Neuron (in vitro differentiated cells): Measurements from ENCODE around the gene MYLK2.
"Not testable (repeated sequence)": the region's sequence is repeated elsewhere in the genome, so short reads cannot be mapped to it uniquely, and the experiment has no call there.

Experiments used
- H2AFZ ChIP-seq: one replicate; pipeline ENCODE4 v1.6.1; 2013; ENCODE audit warnings: low read depth, mild to moderate bottlenecking, inconsistent platforms, low read length, moderate library complexity
- H3K27me3 ChIP-seq: one replicate; pipeline ENCODE4 v1.6.1; 2013; ENCODE audit warnings: low read length; ENCODE audit not compliant: insufficient read depth
- H3K36me3 ChIP-seq: one replicate; pipeline ENCODE4 v1.6.1; 2013; ENCODE audit warnings: low read length; ENCODE audit not compliant: insufficient read depth
- H3K4me1 ChIP-seq: one replicate; pipeline ENCODE4 v1.6.1; 2013; ENCODE audit warnings: low read length; ENCODE audit not compliant: insufficient read depth
- H3K4me3 ChIP-seq: 2 replicates; pipeline ENCODE4 v1.5.1; 2013; ENCODE audit warnings: mild to moderate bottlenecking, low read length, moderate library complexity
- H3K9me3 ChIP-seq: one replicate; pipeline ENCODE4 v1.6.1; 2013; ENCODE audit warnings: low read length

MYLK2 gene

GRCh38 chr20:31822421-31823330 lies 3.5 kb downstream of the MYLK2 start:
- H3K27me3 ChIP-seq, result no peaks in the 10 kb centered on the region
- H3K36me3 ChIP-seq, result no peaks in the 10 kb centered on the region
- peaks cover 12% of the 10 kb centered on the region for H3K4me1 ChIP-seq
- no peaks in the 10 kb centered on the region for H3K9me3 ChIP-seq
- H2AFZ ChIP-seq, result no peak overlapping the region
- no peak overlapping the region for H3K4me3 ChIP-seq

- peaks cover 12% of the 10 kb centered on the region for H3K4me1 ChIP-seq
- H3K36me3 ChIP-seq, result no peaks in the 10 kb centered on the region
- no peak overlapping the region for H3K4me3 ChIP-seq
- H3K27me3 ChIP-seq, result no peaks in the 10 kb centered on the region
- H3K9me3 ChIP-seq, result no peaks in the 10 kb centered on the region
- H2AFZ ChIP-seq, result no peak overlapping the region
Observed at GRCh38 chr20:31823360-31824124, 4.4 kb downstream of the MYLK2 start.

GRCh38 chr20:31824125-31824485 lies 4.9 kb downstream of the MYLK2 start:
- no peaks in the 10 kb centered on the region for H3K36me3 ChIP-seq
- no peaks in the 10 kb centered on the region for H3K27me3 ChIP-seq
- peaks cover 12% of the 10 kb centered on the region for H3K4me1 ChIP-seq
- no peak overlapping the region for H3K4me3 ChIP-seq
- no peak overlapping the region for H2AFZ ChIP-seq
- no peaks in the 10 kb centered on the region for H3K9me3 ChIP-seq

- H3K9me3 ChIP-seq, result no peaks in the 10 kb centered on the region
- H3K4me1 ChIP-seq, result peaks cover 12% of the 10 kb centered on the region
- H3K36me3 ChIP-seq, result no peaks in the 10 kb centered on the region
- no peak overlapping the region for H3K4me3 ChIP-seq
- no peak overlapping the region for H2AFZ ChIP-seq
- no peaks in the 10 kb centered on the region for H3K27me3 ChIP-seq
Observed at GRCh38 chr20:31824554-31825313, 5.6 kb downstream of the MYLK2 start.

- no peaks in the 10 kb centered on the region for H3K9me3 ChIP-seq
- H3K36me3 ChIP-seq, result no peaks in the 10 kb centered on the region
- peaks cover 12% of the 10 kb centered on the region for H3K4me1 ChIP-seq
- H3K4me3 ChIP-seq, result no peak overlapping the region
- no peak overlapping the region for H2AFZ ChIP-seq
- no peaks in the 10 kb centered on the region for H3K27me3 ChIP-seq
Observed at GRCh38 chr20:31826074-31826473, 6.9 kb downstream of the MYLK2 start.

- Histone ChIP-seq H3K27me3 (no peaks in the 10 kb centered on the region), H3K9me3 (no peaks in the 10 kb centered on the region), H3K36me3 (no peaks in the 10 kb centered on the region), H3K4me1 (peaks cover 12% of the 10 kb centered on the region), H2AFZ (no peak overlapping the region), H3K4me3 (no peak overlapping the region)
Observed at GRCh38 chr20:31827059-31827458, 7.9 kb downstream of the MYLK2 start.

- H3K4me1 ChIP-seq, H3K9me3 ChIP-seq, H3K36me3 ChIP-seq: not testable (repeated sequence)
Observed at GRCh38 chr20:31828016-31828415, 8.9 kb downstream of the MYLK2 start.

GRCh38 chr20:31829731-31830130 lies 10.6 kb downstream of the MYLK2 start:
- Histone ChIP-seq H3K4me1 (no peaks in the 10 kb centered on the region), H3K9me3 (no peaks in the 10 kb centered on the region), H2AFZ (no peak overlapping the region)

More at GRCh38 chr20:31828016-31828415, 8.9 kb downstream of the MYLK2 start:
- not testable (repeated sequence) for H2AFZ ChIP-seq, H3K4me3 ChIP-seq, H3K27me3 ChIP-seq

GRCh38 chr20:31830406-31830981 lies 11.3 kb downstream of the MYLK2 start:
- Histone ChIP-seq H3K4me1 (no peaks in the 10 kb centered on the region), H3K27me3 (no peaks in the 10 kb centered on the region), H3K4me3 (no peak overlapping the region), H2AFZ (no peak overlapping the region), H3K36me3 (no peaks in the 10 kb centered on the region), H3K9me3 (no peaks in the 10 kb centered on the region)

More at GRCh38 chr20:31829731-31830130, 10.6 kb downstream of the MYLK2 start:
- Histone ChIP-seq H3K27me3 (no peaks in the 10 kb centered on the region), H3K36me3 (no peaks in the 10 kb centered on the region), H3K4me3 (no peak overlapping the region)

GRCh38 chr20:31831211-31831610 lies 12.1 kb downstream of the MYLK2 start:
- H2AFZ ChIP-seq, result no peak overlapping the region
- no peaks in the 10 kb centered on the region for H3K9me3 ChIP-seq
- H3K4me3 ChIP-seq, result no peak overlapping the region
- H3K27me3 ChIP-seq, result no peaks in the 10 kb centered on the region
- no peaks in the 10 kb centered on the region for H3K36me3 ChIP-seq
- H3K4me1 ChIP-seq, result peaks cover 4% of the 10 kb centered on the region

- Histone ChIP-seq H2AFZ (no peak overlapping the region), H3K36me3 (no peaks in the 10 kb centered on the region), H3K9me3 (no peaks in the 10 kb centered on the region), H3K4me1 (peaks cover 7% of the 10 kb centered on the region), H3K27me3 (no peaks in the 10 kb centered on the region), H3K4me3 (no peak overlapping the region)
Observed at GRCh38 chr20:31831771-31832306, 12.7 kb downstream of the MYLK2 start.

GRCh38 chr20:31833130-31833930 lies 14.2 kb downstream of the MYLK2 start:
- Histone ChIP-seq H3K4me3 (no peak overlapping the region), H3K4me1 (peaks cover 16% of the 10 kb centered on the region), H3K36me3 (no peaks in the 10 kb centered on the region), H3K9me3 (no peaks in the 10 kb centered on the region), H2AFZ (no peak overlapping the region), H3K27me3 (no peaks in the 10 kb centered on the region)
